ENCODE results near the gene CCDC90B.

GRCh38 chr11:83238111-83238510 lies 48.1 kb downstream of the CCDC90B start:
- TF ChIP-seq CTCF (IDR thresholded peaks at IDR 0.05) = no peak
- TF ChIP-seq POLR2A (IDR thresholded peaks at IDR 0.05) = no peak
- TF ChIP-seq EP300 (IDR thresholded peaks at IDR 0.05) = no peak
